ENCODE results near the gene MARCHF10.

Gene MARCHF10

GRCh38 chr17:62713086-62713881, 94.8 kb downstream of the MARCHF10 start:
- TF ChIP-seq BHLHE40 (IDR thresholded peaks at IDR 0.05; ENCODE audit: borderline replicate concordance): no peak
- TF ChIP-seq SP1 (IDR thresholded peaks at IDR 0.05): no peak
- no peak for TF ChIP-seq ZNF384 (IDR thresholded peaks at IDR 0.05)
- TF ChIP-seq LEF1 (IDR thresholded peaks at IDR 0.05; ENCODE audit: borderline replicate concordance): no peak
- no peak for TF ChIP-seq HDGF (IDR thresholded peaks at IDR 0.05; ENCODE audit: borderline replicate concordance)
- TF ChIP-seq L3MBTL2 (conservative IDR thresholded peaks at IDR 0.05): no peak
- TF ChIP-seq CTBP1 (IDR thresholded peaks at IDR 0.05; ENCODE audit: borderline replicate concordance): no peak
- no peak for TF ChIP-seq NFRKB (IDR thresholded peaks at IDR 0.05)
- TF ChIP-seq ARNT (IDR thresholded peaks at IDR 0.05): no peak
- TF ChIP-seq SUZ12 (IDR thresholded peaks at IDR 0.05): no peak
- no peak for TF ChIP-seq FOXM1 (IDR thresholded peaks at IDR 0.05; ENCODE audit: borderline replicate concordance)
- TF ChIP-seq FOXK2 (IDR thresholded peaks at IDR 0.05): no peak
- no peak for TF ChIP-seq PKNOX1 (IDR thresholded peaks at IDR 0.05)
- TF ChIP-seq TARDBP (IDR thresholded peaks at IDR 0.05): no peak
- TF ChIP-seq FOXA1 (IDR thresholded peaks at IDR 0.05): no peak
- no peak for TF ChIP-seq ELF4 (IDR thresholded peaks at IDR 0.05)
- ChIA-PET CTCF (no interaction called here), POLR2A (no interaction called here)
- DNase-seq (ENCODE audit: extremely low spot score): no peak

GRCh38 chr17:62712171-62712581, 95.9 kb downstream of the MARCHF10 start:
- TF ChIP-seq ELF4 (IDR thresholded peaks at IDR 0.05): no peak
- no peak for TF ChIP-seq SUZ12 (IDR thresholded peaks at IDR 0.05)
- TF ChIP-seq NFRKB (IDR thresholded peaks at IDR 0.05): no peak
- no peak for TF ChIP-seq BHLHE40 (IDR thresholded peaks at IDR 0.05; ENCODE audit: borderline replicate concordance)
- no peak for TF ChIP-seq ZNF384 (IDR thresholded peaks at IDR 0.05)
- TF ChIP-seq LEF1 (IDR thresholded peaks at IDR 0.05; ENCODE audit: borderline replicate concordance): no peak
- TF ChIP-seq HDGF (IDR thresholded peaks at IDR 0.05; ENCODE audit: borderline replicate concordance): no peak
- no peak for TF ChIP-seq FOXK2 (IDR thresholded peaks at IDR 0.05)
- no peak for TF ChIP-seq FOXA1 (IDR thresholded peaks at IDR 0.05)
- no peak for TF ChIP-seq CTBP1 (IDR thresholded peaks at IDR 0.05; ENCODE audit: borderline replicate concordance)
- no peak for TF ChIP-seq PKNOX1 (IDR thresholded peaks at IDR 0.05)
- no peak for TF ChIP-seq SP1 (IDR thresholded peaks at IDR 0.05)
- no peak for TF ChIP-seq L3MBTL2 (conservative IDR thresholded peaks at IDR 0.05)
- no peak for TF ChIP-seq TARDBP (IDR thresholded peaks at IDR 0.05)
- ChIA-PET POLR2A (no interaction called here), CTCF (interaction anchor here (1.4 kb wide), 1 partner anchor 8 kb away, joined by 9 read pairs; no protein-coding TSS in a partner anchor)
- DNase-seq (ENCODE audit: extremely low spot score): no peak

GRCh38 chr17:62708587-62708986, 99.5 kb downstream of the MARCHF10 start:
- POLR2A ChIA-PET: no interaction called here
- DNase-seq (ENCODE audit: extremely low spot score): no peak
- no peak for TF ChIP-seq ELF4 (IDR thresholded peaks at IDR 0.05)
- TF ChIP-seq ZNF384 (IDR thresholded peaks at IDR 0.05): no peak
- no peak for TF ChIP-seq TARDBP (IDR thresholded peaks at IDR 0.05)
- TF ChIP-seq FOXK2 (IDR thresholded peaks at IDR 0.05): no peak
- TF ChIP-seq NFRKB (IDR thresholded peaks at IDR 0.05): no peak
- TF ChIP-seq LEF1 (IDR thresholded peaks at IDR 0.05; ENCODE audit: borderline replicate concordance): no peak
- no peak for TF ChIP-seq FOXM1 (IDR thresholded peaks at IDR 0.05; ENCODE audit: borderline replicate concordance)
- no peak for TF ChIP-seq FOXA1 (IDR thresholded peaks at IDR 0.05)
- TF ChIP-seq L3MBTL2 (conservative IDR thresholded peaks at IDR 0.05): no peak
- no peak for TF ChIP-seq SP1 (IDR thresholded peaks at IDR 0.05)
- TF ChIP-seq ARNT (IDR thresholded peaks at IDR 0.05): no peak
- no peak for TF ChIP-seq CTBP1 (IDR thresholded peaks at IDR 0.05; ENCODE audit: borderline replicate concordance)
- no peak for TF ChIP-seq PKNOX1 (IDR thresholded peaks at IDR 0.05)
- no peak for TF ChIP-seq BHLHE40 (IDR thresholded peaks at IDR 0.05; ENCODE audit: borderline replicate concordance)
- no peak for TF ChIP-seq SUZ12 (IDR thresholded peaks at IDR 0.05)
- no peak for TF ChIP-seq HDGF (IDR thresholded peaks at IDR 0.05; ENCODE audit: borderline replicate concordance)
- CTCF ChIA-PET: interaction anchor here (1.0 kb wide), 1 partner anchor 12 kb away, joined by 3 read pairs; no protein-coding TSS in a partner anchor

GRCh38 chr17:62707425-62707739, 100.7 kb downstream of the MARCHF10 start:
- TF ChIP-seq HDGF (IDR thresholded peaks at IDR 0.05; ENCODE audit: borderline replicate concordance) (no peak), TARDBP (IDR thresholded peaks at IDR 0.05) (no peak), SP1 (IDR thresholded peaks at IDR 0.05) (no peak), ELF4 (IDR thresholded peaks at IDR 0.05) (no peak), L3MBTL2 (conservative IDR thresholded peaks at IDR 0.05) (no peak), SUZ12 (IDR thresholded peaks at IDR 0.05) (no peak), CTBP1 (IDR thresholded peaks at IDR 0.05; ENCODE audit: borderline replicate concordance) (no peak), ARNT (IDR thresholded peaks at IDR 0.05) (no peak), PKNOX1 (IDR thresholded peaks at IDR 0.05) (no peak), FOXK2 (IDR thresholded peaks at IDR 0.05) (no peak), FOXA1 (IDR thresholded peaks at IDR 0.05) (no peak), FOXM1 (IDR thresholded peaks at IDR 0.05; ENCODE audit: borderline replicate concordance) (no peak)
- CTCF ChIA-PET: no interaction called here
- POLR2A ChIA-PET: no interaction called here
- no peak for DNase-seq (ENCODE audit: extremely low spot score)
